ENCODE results near the gene DUOX2.

DNA sequence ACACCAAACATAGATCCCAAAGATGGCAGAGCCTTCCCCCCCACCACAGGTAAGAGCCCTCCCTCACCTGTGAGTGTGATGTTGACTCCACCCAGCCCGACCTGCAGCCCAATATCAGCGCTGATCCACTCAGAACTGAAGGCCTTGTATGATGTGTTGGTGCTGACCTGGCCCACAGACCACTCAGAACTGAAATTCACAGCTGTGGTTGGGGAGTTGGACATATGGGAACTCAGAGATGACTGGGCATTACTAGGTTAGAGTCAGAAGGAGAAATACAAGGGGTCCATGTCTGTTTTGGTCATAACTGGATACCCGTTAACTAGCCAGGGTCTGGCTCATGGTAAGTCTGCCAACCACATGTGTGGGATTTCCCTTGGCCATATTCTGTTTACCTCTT, 7.0 kb upstream of the DUOX2 start:
- TF ChIP-seq, protein P1, sequence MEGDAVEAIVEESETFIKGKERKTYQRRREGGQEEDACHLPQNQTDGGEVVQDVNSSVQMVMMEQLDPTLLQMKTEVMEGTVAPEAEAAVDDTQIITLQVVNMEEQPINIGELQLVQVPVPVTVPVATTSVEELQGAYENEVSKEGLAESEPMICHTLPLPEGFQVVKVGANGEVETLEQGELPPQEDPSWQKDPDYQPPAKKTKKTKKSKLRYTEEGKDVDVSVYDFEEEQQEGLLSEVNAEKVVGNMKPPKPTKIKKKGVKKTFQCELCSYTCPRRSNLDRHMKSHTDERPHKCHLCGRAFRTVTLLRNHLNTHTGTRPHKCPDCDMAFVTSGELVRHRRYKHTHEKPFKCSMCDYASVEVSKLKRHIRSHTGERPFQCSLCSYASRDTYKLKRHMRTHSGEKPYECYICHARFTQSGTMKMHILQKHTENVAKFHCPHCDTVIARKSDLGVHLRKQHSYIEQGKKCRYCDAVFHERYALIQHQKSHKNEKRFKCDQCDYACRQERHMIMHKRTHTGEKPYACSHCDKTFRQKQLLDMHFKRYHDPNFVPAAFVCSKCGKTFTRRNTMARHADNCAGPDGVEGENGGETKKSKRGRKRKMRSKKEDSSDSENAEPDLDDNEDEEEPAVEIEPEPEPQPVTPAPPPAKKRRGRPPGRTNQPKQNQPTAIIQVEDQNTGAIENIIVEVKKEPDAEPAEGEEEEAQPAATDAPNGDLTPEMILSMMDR (IDR thresholded peaks at IDR 0.05): no peak
- TF ChIP-seq POLR2A (IDR thresholded peaks at IDR 0.05): no peak
